GM12874 (cell line): Measurements from ENCODE around the gene SRSF2.

Experiments used
- CTCF ChIP-seq: IDR thresholded peaks from 2 replicates; pipeline ENCODE4 v1.5.1; 2011; ENCODE audit warnings: low read depth, mild to moderate bottlenecking, control low read depth, low read length, moderate library complexity; ENCODE audit not compliant: insufficient read depth

Gene SRSF2

GRCh38 chr17:76713765-76714164 lies 23.4 kb downstream of the SRSF2 start:
- no peak for TF ChIP-seq CTCF

DNA sequence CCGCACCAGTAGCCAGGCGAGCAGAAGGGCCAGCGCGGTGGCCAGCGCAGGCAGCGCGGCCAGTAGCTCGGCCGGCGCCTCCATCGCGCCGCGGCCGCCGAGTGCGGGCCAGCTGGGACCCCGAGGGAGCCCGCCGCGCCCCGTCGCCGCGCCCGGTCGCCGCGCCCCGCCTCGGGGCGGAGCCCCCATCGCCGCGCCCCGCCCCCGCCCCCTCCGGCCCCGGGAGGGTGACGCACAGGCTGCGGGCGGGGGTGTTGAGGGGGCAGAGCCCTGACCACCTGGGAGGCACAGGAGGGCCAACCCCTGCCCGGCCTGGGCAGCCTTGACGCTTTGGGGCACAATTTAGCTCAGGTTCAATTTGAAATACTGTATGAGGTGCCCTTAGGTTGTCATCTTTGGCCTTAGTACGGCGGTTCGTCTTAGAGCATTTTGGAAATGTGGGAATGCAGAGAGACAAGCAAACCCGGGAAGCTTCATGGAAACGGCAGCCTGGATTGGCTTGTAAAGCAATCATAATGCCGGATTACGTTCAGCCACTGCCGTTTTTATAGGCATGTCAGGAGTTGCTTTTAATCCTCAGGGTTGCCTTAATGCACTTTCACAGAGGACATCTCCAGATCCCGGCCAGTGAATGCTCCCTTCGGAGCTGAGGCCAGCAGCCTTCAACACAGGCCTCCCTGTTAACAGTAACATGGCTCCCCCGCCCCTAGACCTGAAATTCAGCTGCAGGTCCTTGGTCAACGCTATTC lies 26.1 kb downstream of the SRSF2 start, which contains the start of gene MXRA7:
Gene MXRA7 (minus strand): TSS at position 103 of the 749 bp plus-strand sequence. CDS start 19 bp downstream, at position 84.
- no peak for TF ChIP-seq CTCF

DNA sequence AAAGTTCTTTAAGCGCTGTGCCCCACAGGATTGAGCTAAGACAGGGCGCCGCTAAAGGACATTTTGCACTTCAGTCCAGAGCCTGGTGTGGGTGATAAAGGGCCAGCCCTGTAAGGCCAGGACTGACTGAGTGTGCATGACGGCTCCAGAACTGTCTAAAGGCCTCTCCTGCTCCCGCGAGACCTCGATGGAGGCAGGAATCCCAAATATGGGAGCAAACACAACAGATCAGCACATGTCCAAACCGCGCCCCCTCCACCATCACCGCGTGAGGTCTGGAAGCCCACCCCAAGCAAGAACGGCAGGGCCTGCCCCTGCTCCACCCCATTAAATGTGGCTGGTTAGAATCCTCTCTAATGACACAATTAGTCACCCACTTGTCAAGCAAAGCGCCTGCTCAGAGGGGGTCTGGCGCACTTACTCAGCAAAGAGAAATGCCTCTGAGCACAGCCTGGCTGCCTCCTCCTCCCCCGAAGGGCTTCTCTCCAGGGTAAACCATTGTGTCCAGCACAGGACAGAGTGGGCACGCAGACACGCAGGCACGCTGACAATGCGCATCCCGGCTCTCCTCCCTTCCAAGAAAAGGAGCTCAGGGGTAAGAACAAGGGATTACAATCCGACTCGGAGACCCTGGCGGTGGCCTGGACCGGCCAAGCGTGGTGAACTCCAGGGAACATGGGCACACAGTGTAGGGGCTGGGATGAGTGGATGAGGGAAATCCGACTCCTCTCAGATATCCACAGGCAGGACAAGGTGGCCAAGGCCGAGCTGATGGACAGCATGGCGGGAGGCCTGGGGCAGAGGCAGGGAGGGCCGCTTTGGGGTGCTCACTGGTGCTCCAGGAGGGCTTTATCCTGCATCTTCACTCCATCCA lies 27.8 kb downstream of the SRSF2 start:
- TF ChIP-seq CTCF: no peak

DNA sequence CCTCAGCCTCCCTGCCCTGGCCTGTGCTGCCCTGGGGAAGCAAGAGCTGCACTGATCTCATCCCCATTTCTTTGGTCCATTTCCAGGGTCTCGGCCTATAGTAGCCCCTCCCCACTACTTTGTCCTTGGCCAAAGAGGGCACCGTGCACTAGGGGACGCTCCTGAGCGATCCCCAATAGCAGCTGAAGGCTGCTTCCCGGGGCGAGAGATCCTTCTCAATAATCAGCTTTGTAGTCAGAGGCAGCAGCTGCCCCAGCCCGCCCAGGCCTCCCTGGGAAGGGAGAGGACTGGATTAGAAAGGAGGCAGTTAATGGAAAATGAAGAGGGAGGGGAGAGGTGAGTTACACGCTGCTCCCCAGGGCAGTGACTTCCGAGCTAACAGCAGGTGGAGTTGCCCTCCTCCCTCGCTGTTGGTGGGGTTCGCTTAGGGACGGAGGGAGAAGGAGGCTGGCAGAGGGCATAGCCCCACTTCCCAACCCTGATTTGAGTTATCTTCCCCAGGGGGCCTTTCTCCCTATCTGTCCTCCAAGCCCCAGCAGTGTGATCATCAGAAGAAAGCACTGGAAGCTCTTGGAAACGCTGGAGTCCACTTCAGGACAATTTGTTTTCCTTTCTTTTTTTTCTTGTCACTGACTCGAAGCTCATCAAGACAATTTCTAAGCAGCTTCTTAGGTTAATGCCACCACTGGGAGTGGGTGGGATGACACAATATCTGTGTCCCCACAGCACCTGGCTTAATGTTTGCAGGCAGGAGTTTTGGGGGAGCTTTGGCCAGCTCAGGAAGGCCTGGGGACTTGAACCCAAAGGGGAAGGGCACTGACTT lies 28.9 kb downstream of the SRSF2 start:
- TF ChIP-seq CTCF: 0 out of 2 replicates have a peak, but pooled peaks have one; percentile 11

GRCh38 chr17:76706817-76707216 lies 30.3 kb downstream of the SRSF2 start:
- TF ChIP-seq CTCF: no peak

DNA sequence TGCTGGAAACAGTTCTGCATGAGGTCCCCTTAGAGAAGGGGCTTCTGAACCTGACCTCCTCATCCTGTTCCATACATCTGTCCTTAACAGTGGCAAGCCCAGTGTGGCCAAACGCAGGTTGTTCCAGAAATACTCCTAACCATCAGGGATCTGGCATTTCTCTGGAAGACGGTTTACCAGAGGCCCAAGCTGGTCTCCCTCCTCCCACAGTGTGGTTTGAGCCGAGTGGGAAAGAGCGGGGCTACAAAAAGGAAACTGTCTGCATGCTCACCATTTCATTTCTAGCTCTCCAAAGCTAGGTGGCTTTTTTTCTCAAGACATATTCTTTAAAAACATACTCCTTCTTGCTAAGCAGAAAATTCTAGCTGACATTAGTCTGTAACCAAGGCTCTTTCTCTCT lies 32.3 kb downstream of the SRSF2 start:
- TF ChIP-seq CTCF: no peak
